Measurements from ENCODE around the gene TMEM30A.

TMEM30A gene

GRCh38 chr6:75278474-75279077 lies 6.0 kb downstream of the TMEM30A start:
- Histone ChIP-seq H3K4me1 (ENCODE audit: insufficient read depth, low read length) (peaks cover 73% of the 10 kb centered on the region), H3K4me3 (ENCODE audit: low read length) (no peak overlapping the region)

GRCh38 chr6:75275067-75275466 lies 9.5 kb downstream of the TMEM30A start:
- H3K9me3 ChIP-seq (ENCODE audit: insufficient read depth, low read depth, low read length) = peaks cover 15% of the 10 kb centered on the region
- no peak overlapping the region for H3K27ac ChIP-seq (ENCODE audit: low read depth, low read length)
- peaks cover 42% of the 10 kb centered on the region for H3K4me1 ChIP-seq (ENCODE audit: insufficient read depth, low read length)
- H3K9ac ChIP-seq (ENCODE audit: low read depth, low read length) = no peak overlapping the region
- no peak overlapping the region for H3K4me3 ChIP-seq (ENCODE audit: low read length)
- peaks cover 30% of the 10 kb centered on the region for H3K36me3 ChIP-seq (ENCODE audit: insufficient read depth, low read length)
- no peaks in the 10 kb centered on the region for H3K27me3 ChIP-seq (ENCODE audit: insufficient read depth, low read length)

More at GRCh38 chr6:75278474-75279077, 6.0 kb downstream of the TMEM30A start:
- no peak overlapping the region for H3K9ac ChIP-seq (ENCODE audit: low read depth, low read length)
- 95% methylated on average over 4 of the region's 4 CpGs for WGBS
- H3K9me3 ChIP-seq (ENCODE audit: insufficient read depth, low read depth, low read length) = no peaks in the 10 kb centered on the region
- peaks cover 3% of the 10 kb centered on the region; the same call in 1 of the 2 replicates for H3K36me3 ChIP-seq (ENCODE audit: insufficient read depth, low read length)
- H3K27me3 ChIP-seq (ENCODE audit: insufficient read depth, low read length) = no peaks in the 10 kb centered on the region
- no peak overlapping the region for H3K27ac ChIP-seq (ENCODE audit: low read depth, low read length)

GRCh38 chr6:75273009-75273408 lies 11.6 kb downstream of the TMEM30A start:
- 95% methylated on average over 4 of the region's 4 CpGs for WGBS

GRCh38 chr6:75272145-75272840 lies 12.3 kb downstream of the TMEM30A start:
- Histone ChIP-seq H3K9ac (ENCODE audit: low read depth, low read length) (no peak overlapping the region), H3K27ac (ENCODE audit: low read depth, low read length) (peak overlapping the region; percentile 48), H3K4me3 (ENCODE audit: low read length) (no peak overlapping the region), H3K36me3 (ENCODE audit: insufficient read depth, low read length) (peaks cover 30% of the 10 kb centered on the region), H3K4me1 (ENCODE audit: insufficient read depth, low read length) (peaks cover 40% of the 10 kb centered on the region), H3K9me3 (ENCODE audit: insufficient read depth, low read depth, low read length) (peaks cover 15% of the 10 kb centered on the region), H3K27me3 (ENCODE audit: insufficient read depth, low read length) (no peaks in the 10 kb centered on the region)
- WGBS = 93% methylated on average over 5 of the region's 5 CpGs

More at GRCh38 chr6:75273009-75273408, 11.6 kb downstream of the TMEM30A start:
- Histone ChIP-seq H3K27me3 (ENCODE audit: insufficient read depth, low read length) (no peaks in the 10 kb centered on the region), H3K27ac (ENCODE audit: low read depth, low read length) (peak overlapping the region; percentile 27), H3K4me1 (ENCODE audit: insufficient read depth, low read length) (peaks cover 34% of the 10 kb centered on the region), H3K36me3 (ENCODE audit: insufficient read depth, low read length) (peaks cover 30% of the 10 kb centered on the region), H3K9me3 (ENCODE audit: insufficient read depth, low read depth, low read length) (peaks cover 15% of the 10 kb centered on the region), H3K4me3 (ENCODE audit: low read length) (no peak overlapping the region), H3K9ac (ENCODE audit: low read depth, low read length) (no peak overlapping the region)

- Histone ChIP-seq H3K36me3 (ENCODE audit: insufficient read depth, low read length) (peaks cover 39% of the 10 kb centered on the region), H3K27ac (ENCODE audit: low read depth, low read length) (peak overlapping the region; percentile 12), H3K9ac (ENCODE audit: low read depth, low read length) (no peak overlapping the region), H3K4me3 (ENCODE audit: low read length) (no peak overlapping the region), H3K9me3 (ENCODE audit: insufficient read depth, low read depth, low read length) (peaks cover 15% of the 10 kb centered on the region), H3K4me1 (ENCODE audit: insufficient read depth, low read length) (peaks cover 27% of the 10 kb centered on the region), H3K27me3 (ENCODE audit: insufficient read depth, low read length) (no peaks in the 10 kb centered on the region)
- 92% methylated on average over 4 of the region's 4 CpGs for WGBS
Observed at GRCh38 chr6:75268988-75269354, 15.6 kb downstream of the TMEM30A start.

GRCh38 chr6:75268121-75268987 lies 16.2 kb downstream of the TMEM30A start:
- Histone ChIP-seq H3K27ac (ENCODE audit: low read depth, low read length) (peak overlapping the region; percentile 81), H3K4me1 (ENCODE audit: insufficient read depth, low read length) (peaks cover 23% of the 10 kb centered on the region), H3K36me3 (ENCODE audit: insufficient read depth, low read length) (peaks cover 42% of the 10 kb centered on the region), H3K9me3 (ENCODE audit: insufficient read depth, low read depth, low read length) (peaks cover 15% of the 10 kb centered on the region), H3K4me3 (ENCODE audit: low read length) (peak overlapping the region; percentile 20; the same call in 1 of the 2 replicates), H3K9ac (ENCODE audit: low read depth, low read length) (peak overlapping the region; percentile 59), H3K27me3 (ENCODE audit: insufficient read depth, low read length) (no peaks in the 10 kb centered on the region)
- 49% methylated on average over 4 of the region's 5 CpGs for WGBS

GRCh38 chr6:75267461-75267860 lies 17.1 kb downstream of the TMEM30A start:
- Histone ChIP-seq H3K9me3 (ENCODE audit: insufficient read depth, low read depth, low read length) (peaks cover 7% of the 10 kb centered on the region), H3K4me1 (ENCODE audit: insufficient read depth, low read length) (peaks cover 23% of the 10 kb centered on the region), H3K36me3 (ENCODE audit: insufficient read depth, low read length) (peaks cover 43% of the 10 kb centered on the region), H3K9ac (ENCODE audit: low read depth, low read length) (peak overlapping the region; percentile 59), H3K4me3 (ENCODE audit: low read length) (peak overlapping the region; percentile 20; the same call in 1 of the 2 replicates), H3K27me3 (ENCODE audit: insufficient read depth, low read length) (no peaks in the 10 kb centered on the region), H3K27ac (ENCODE audit: low read depth, low read length) (peak overlapping the region; percentile 81)
- 68% methylated on average over 4 of the region's 4 CpGs for WGBS

GRCh38 chr6:75266716-75267291 lies 17.8 kb downstream of the TMEM30A start:
- H3K36me3 ChIP-seq (ENCODE audit: insufficient read depth, low read length) = peaks cover 38% of the 10 kb centered on the region
- peaks cover 23% of the 10 kb centered on the region for H3K4me1 ChIP-seq (ENCODE audit: insufficient read depth, low read length)
- no peak overlapping the region for H3K9ac ChIP-seq (ENCODE audit: low read depth, low read length)
- H3K4me3 ChIP-seq (ENCODE audit: low read length) = no peak overlapping the region
- H3K9me3 ChIP-seq (ENCODE audit: insufficient read depth, low read depth, low read length) = peaks cover 5% of the 10 kb centered on the region; the same call in 1 of the 2 replicates
- no peaks in the 10 kb centered on the region for H3K27me3 ChIP-seq (ENCODE audit: insufficient read depth, low read length)
- H3K27ac ChIP-seq (ENCODE audit: low read depth, low read length) = no peak overlapping the region
- WGBS = 64% methylated on average over 2 of the region's 2 CpGs

- no peaks in the 10 kb centered on the region for H3K27me3 ChIP-seq (ENCODE audit: insufficient read depth, low read length)
- H3K36me3 ChIP-seq (ENCODE audit: insufficient read depth, low read length) = peaks cover 59% of the 10 kb centered on the region
Observed at GRCh38 chr6:75263401-75263750, 21.2 kb downstream of the TMEM30A start.

GRCh38 chr6:75262716-75263400 lies 21.7 kb downstream of the TMEM30A start:
- Histone ChIP-seq H3K27me3 (ENCODE audit: insufficient read depth, low read length) (no peaks in the 10 kb centered on the region), H3K27ac (ENCODE audit: low read depth, low read length) (no peak overlapping the region), H3K9me3 (ENCODE audit: insufficient read depth, low read depth, low read length) (no peaks in the 10 kb centered on the region), H3K4me1 (ENCODE audit: insufficient read depth, low read length) (peaks cover 11% of the 10 kb centered on the region), H3K36me3 (ENCODE audit: insufficient read depth, low read length) (peaks cover 64% of the 10 kb centered on the region), H3K4me3 (ENCODE audit: low read length) (no peak overlapping the region), H3K9ac (ENCODE audit: low read depth, low read length) (no peak overlapping the region)
- WGBS = 87% methylated on average over 4 of the region's 4 CpGs

More at GRCh38 chr6:75263401-75263750, 21.2 kb downstream of the TMEM30A start:
- no peaks in the 10 kb centered on the region for H3K9me3 ChIP-seq (ENCODE audit: insufficient read depth, low read depth, low read length)
- H3K4me1 ChIP-seq (ENCODE audit: insufficient read depth, low read length) = peaks cover 16% of the 10 kb centered on the region
- no peak overlapping the region for H3K27ac ChIP-seq (ENCODE audit: low read depth, low read length)
- H3K4me3 ChIP-seq (ENCODE audit: low read length) = no peak overlapping the region
- no peak overlapping the region for H3K9ac ChIP-seq (ENCODE audit: low read depth, low read length)
